H7 (cell line): Measurements from ENCODE around the gene DNHD1. TPM values are rescaled to one million over a fixed set of nuclear protein-coding genes. Genes with fewer than 3 reads are reported as not detected.

Experiments used
- DNase-seq: peaks from one replicate; pipeline ENCODE4 v3.0.0; 2012
- H3K27me3 ChIP-seq: 2 replicates; pipeline ENCODE4 v1.6.0; 2011; ENCODE audit warnings: mild to moderate bottlenecking, low read length; ENCODE audit not compliant: control insufficient read depth, insufficient read depth
- H3K36me3 ChIP-seq: replicated peaks from 2 replicates; pipeline ENCODE4 v1.5.1; 2011; ENCODE audit warnings: low read length; ENCODE audit not compliant: control insufficient read depth, insufficient read depth
- H3K4me3 ChIP-seq: 2 replicates; pipeline ENCODE4 v1.5.1; 2011; ENCODE audit warnings: low read depth, mild to moderate bottlenecking, control low read depth, low read length, moderate library complexity; ENCODE audit not compliant: insufficient read depth
- total RNA-seq: library from RNA; depleted of rRNA; stranded (reverse); fragments of >200 nt; shearing (Covaris generic); gene quantifications from 2 replicates; pipeline ENCODE4 v1.2.3, GENCODE V29; 2014

DNHD1 gene
- total RNA-seq, 1 experiment from 2014 or later = 5.9 TPM

DNA sequence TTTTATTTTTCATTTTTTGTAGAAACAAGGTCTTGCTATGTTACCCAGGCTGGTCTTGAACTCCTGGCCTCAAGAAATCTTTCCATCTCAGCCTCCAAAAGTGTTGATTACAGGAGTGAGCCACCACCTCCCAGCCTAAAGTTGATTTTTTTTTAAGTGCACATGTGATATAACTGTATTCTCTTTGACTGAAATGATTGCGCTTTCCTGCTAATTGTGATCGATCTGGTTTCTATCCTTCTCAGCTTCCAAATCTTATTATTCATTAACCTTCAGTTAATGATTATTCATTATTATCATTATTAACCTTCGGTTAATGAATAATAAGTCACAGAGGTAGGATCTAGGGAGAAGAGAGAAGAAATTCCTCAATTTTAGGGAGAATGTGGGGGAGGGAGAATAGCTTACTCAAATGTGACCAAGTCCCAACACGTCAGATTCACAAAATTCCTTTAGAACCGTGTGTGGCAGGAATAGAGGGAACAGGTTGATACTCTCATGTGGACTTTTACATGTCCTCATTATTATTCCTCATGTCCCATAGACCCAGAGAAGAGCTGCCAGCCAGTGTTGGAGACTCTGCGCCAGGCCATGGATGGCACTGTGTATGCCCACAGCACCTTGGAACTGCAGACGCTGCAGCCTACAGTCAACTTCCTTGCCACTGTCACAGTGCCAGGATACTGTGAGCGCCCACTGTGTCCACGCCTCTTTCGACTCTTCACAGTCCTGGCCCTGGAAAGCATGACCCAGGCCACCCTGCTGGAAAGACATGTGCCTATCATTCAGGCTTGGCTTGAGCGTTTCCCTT lies 59.3 kb downstream of the DNHD1 start:
- DNase-seq = peak; percentile 5
- Histone ChIP-seq H3K36me3 (no peaks in the 10 kb centered on the region), H3K27me3 (no peaks in the 10 kb centered on the region)

DNA sequence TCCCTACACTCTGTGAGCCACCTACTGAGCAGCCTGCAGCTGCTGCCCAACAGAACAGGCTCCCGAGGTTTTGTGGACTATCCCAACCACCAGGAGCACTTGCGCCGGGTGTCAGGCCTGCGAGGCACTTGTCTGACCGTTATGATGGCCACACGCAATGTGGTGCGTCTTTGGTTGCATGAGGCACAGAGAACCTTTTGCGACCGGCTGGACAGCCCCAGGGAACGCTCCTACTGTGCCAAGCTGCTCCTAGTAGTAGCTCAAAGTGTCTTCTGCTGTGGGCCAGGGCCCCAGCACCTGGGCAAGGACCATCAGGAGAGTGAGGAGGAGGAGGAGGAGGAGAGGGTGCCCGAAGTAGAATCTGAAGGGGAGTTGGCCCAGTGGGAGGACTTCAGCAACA lies 60.0 kb downstream of the DNHD1 start:
- no peak for DNase-seq
- H3K36me3 ChIP-seq = no peaks in the 10 kb centered on the region
- H3K4me3 ChIP-seq = no peak overlapping the region
- no peaks in the 10 kb centered on the region for H3K27me3 ChIP-seq

More for the DNA sequence above, 59.3 kb downstream of the DNHD1 start:
- H3K4me3 ChIP-seq = no peak overlapping the region

DNA sequence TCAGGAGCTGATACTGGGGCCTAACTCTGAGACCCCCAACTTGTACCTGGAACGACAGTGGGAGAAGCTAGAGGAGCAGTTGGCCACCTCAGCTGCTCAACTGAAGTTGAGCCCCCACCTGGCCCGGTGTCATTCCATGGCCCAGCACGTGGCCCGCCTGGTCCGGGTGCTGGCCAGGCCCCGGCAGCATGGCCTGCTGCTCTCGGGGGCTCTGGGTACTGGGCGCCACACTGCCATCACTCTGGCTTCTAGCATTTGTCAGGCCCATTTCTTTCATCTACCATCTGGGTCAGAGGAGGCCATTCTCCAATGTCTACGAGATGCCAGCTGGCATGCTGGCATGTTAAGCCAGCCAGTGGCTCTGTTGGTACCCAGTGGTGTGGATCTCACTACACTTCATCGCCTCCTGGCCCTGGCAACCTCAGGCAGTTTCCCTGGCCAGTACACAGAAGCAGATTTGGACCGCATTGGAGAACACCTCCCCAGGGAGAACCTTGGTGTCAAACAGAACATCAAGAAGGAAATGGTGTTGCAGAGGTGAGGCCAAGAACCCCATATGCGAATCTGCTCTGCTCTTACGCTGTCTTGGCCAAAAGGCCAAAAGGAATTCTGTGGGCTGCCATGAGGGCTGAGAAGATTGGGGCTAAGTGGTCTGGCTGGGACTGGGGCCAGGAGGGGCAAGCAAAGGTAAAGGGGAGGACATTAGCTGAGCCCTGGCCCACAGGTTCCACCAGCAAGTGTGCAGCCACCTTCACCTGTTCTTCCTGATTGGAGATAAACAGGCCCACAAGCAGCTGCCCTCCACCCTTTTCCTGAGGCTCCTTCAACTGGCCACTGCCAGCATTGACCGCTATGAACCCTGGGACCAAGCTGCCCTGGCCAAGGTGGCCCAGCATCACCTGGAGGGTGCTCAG lies 60.9 kb downstream of the DNHD1 start:
- H3K36me3 ChIP-seq = no peaks in the 10 kb centered on the region
- H3K27me3 ChIP-seq = no peaks in the 10 kb centered on the region
- peak; percentile 6 for DNase-seq
- no peak overlapping the region for H3K4me3 ChIP-seq

- DNase-seq = no peak
- Histone ChIP-seq H3K27me3 (no peaks in the 10 kb centered on the region), H3K36me3 (no peaks in the 10 kb centered on the region), H3K4me3 (no peak overlapping the region)
These were observed 62.3 kb downstream of the DNHD1 start for GRCh38 chr11:6559369-6559768.

GRCh38 chr11:6561288-6561687 lies 64.2 kb downstream of the DNHD1 start:
- Histone ChIP-seq H3K36me3 (no peaks in the 10 kb centered on the region), H3K4me3 (no peak overlapping the region), H3K27me3 (no peaks in the 10 kb centered on the region)
- DNase-seq = no peak

DNA sequence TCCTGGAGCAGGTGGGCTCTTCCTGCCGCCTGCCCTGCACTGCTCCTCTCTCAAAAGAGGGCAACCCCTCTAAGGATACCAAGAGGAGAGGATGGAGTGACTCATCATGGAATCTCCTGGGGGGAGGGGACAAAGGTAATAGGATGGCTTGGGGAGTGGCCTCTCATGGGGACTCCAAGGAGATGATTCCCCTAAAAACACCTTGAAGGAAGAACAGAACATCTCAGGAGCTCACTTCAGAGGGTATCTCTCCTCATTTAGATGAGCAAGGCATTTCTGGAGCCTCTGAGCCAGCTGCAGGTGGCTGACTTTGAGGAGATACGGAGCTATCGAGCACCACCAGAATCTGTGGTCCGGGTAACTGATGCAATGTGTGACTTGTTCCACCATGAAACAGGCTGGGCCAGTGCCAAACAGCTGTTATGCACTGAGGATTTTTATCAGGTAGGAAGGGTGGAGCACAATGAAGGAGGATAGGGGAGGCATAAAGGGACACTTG lies 66.1 kb downstream of the DNHD1 start:
- H3K27me3 ChIP-seq = no peaks in the 10 kb centered on the region
- DNase-seq = no peak
- no peaks in the 10 kb centered on the region for H3K36me3 ChIP-seq
- no peak overlapping the region for H3K4me3 ChIP-seq

GRCh38 chr11:6563667-6564066 lies 66.6 kb downstream of the DNHD1 start:
- no peaks in the 10 kb centered on the region for H3K27me3 ChIP-seq
- no peak for DNase-seq
- H3K36me3 ChIP-seq = no peaks in the 10 kb centered on the region
- no peak overlapping the region for H3K4me3 ChIP-seq

DNA sequence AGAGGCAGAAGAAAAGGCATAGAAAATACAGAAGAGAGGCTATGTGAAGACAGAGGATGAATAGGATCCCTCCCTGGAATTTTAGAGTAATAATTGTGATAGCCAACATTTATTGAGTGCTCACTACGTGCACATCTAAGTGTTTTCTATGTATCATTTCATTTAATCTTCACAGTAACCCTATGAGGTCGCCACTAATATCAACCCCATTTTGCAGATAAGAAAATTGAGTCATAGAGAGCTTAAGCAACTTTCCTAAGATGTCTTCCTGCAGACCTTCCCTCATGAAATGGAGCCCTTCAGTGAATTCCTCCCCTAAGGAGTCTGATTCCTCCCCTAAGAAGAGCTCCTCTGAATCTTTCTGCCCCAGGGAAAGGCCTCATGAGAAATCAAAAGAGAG lies 68.2 kb downstream of the DNHD1 start:
- DNase-seq = peak; percentile 18
- H3K36me3 ChIP-seq = no peaks in the 10 kb centered on the region
- no peak overlapping the region for H3K4me3 ChIP-seq
- no peaks in the 10 kb centered on the region for H3K27me3 ChIP-seq

DNA sequence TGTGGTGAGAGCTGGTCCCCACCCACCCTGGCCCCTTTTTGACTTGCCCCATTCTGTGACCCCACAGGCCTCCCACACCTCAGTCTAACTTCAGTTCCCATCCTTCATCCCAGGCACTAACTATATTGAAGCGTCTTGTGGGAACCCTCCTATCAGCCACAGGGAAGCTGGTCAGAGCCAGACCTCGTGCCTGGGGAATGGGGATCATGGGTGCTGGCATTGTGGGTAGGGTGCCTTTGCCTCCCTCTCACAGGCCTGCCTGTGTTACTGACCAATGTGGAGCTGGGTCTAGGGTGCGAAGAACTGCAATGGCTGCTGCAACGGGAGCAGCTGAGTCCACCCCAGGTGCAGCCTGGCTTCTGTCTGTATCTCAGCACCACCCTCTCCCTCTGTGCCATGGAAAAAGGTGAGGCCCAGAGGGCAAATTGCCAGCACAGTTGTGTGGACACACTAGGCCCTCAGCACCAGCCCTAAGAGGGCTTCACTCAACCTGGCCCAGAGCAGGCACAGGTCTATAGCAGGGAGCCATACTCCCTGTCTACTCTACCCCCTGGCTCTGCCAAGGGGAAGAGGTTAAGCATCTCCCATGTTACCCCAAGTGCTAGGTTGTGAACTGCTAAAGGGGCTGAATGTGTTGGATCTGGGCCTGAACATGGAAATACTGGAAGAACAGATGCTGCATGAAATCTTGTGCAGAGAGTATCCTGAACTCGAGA lies 69.1 kb downstream of the DNHD1 start:
- Histone ChIP-seq H3K36me3 (no peaks in the 10 kb centered on the region), H3K4me3 (no peak overlapping the region), H3K27me3 (no peaks in the 10 kb centered on the region)
- peak; percentile 11 for DNase-seq

GRCh38 chr11:6566704-6567370 lies 69.8 kb downstream of the DNHD1 start:
- Histone ChIP-seq H3K36me3 (no peaks in the 10 kb centered on the region), H3K27me3 (no peaks in the 10 kb centered on the region), H3K4me3 (no peak overlapping the region)
- peak; percentile 4 for DNase-seq

GRCh38 chr11:6567371-6567745 lies 70.3 kb downstream of the DNHD1 start:
- Histone ChIP-seq H3K27me3 (no peaks in the 10 kb centered on the region), H3K36me3 (no peaks in the 10 kb centered on the region), H3K4me3 (no peak overlapping the region)
- peak; percentile 8 for DNase-seq

DNA sequence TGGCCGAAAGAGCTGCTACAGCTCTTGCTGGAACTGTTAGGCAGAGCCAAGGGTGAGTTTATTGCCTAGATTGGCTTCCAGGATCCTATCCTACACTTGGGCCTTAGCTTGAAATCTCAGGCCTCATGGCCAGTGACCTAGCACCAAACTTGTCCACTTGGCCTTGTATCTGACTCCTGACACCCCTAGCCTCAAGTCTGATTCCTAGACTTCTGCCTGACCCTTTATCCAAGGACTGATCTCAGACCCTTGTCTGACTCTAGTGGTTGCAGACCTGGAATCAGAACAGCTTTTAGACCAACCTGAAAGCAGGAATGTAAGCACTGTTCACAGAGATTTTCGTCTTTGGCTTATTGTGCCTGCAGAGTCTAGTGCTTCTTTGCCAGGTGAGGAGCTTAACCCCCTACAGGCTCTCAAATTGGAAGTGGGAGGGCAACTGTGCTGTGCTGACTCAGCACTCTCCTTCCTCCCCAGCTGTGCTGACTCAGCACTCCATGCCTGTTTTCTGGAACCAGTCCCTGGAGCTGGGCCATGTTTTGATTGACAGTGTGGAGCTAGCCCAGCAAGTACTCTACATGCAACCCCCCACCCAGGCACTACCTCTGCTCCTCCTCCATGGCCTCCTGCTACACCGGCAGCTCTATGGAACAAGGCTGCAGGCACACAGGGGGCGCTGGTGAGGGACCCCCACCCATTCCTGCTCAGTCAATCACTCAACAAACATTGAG lies 71.3 kb downstream of the DNHD1 start:
- peak; percentile 86 for DNase-seq
- Histone ChIP-seq H3K27me3 (no peaks in the 10 kb centered on the region), H3K4me3 (no peak overlapping the region), H3K36me3 (no peaks in the 10 kb centered on the region)

DNA sequence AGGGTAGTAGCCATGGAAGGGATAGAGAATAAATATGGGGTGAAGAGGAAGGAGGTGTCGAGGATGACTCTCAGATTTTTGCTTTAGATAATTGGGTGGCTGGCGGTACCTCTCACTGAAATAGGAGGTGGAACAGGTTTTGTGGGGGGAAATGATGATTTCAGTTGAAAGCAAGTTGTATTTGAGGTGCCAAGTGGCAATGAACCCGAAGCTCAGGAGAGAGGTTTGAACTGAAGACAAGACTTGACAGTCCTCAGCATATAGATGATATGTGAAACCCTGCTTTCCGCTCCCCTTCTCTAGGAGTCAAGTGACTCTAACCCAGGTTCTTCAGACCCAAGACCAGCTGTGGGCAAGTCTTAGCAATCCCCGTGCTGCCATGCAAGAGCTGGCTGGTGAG lies 72.6 kb downstream of the DNHD1 start:
- no peak for DNase-seq
- Histone ChIP-seq H3K4me3 (no peak overlapping the region), H3K36me3 (no peaks in the 10 kb centered on the region), H3K27me3 (no peaks in the 10 kb centered on the region)
